Spleen (tissue), 7 donors: Measurements from ENCODE around the gene RASSF3.

Source experiments
- CTCF ChIP-seq, 11 experiments: fragments of 200-600 bp in 7 of 11; fragments of 450-650 bp in 4 of 11; sonication (generic) in 4 of 11; IDR thresholded peaks in 8 of 11; conservative IDR thresholded peaks in 3 of 11; 1 replicate in 7 of 11; 2 replicates in 4 of 11; pipeline versions ENCODE4 v1.4.0 to v1.8.0; 2016 to 2021; ENCODE audit warnings: antibody characterized with exemption in 11 of 11, inconsistent platforms in 4 of 11, mild to moderate bottlenecking in 1 of 11
- POLR2A ChIP-seq, 3 donors: fragments of 450-650 bp; IDR thresholded peaks; one replicate each; pipeline ENCODE4 v1.5.1; 2017; ENCODE audit warnings: antibody characterized with exemption in 3 of 3, mild to moderate bottlenecking in 1 of 3
- POLR2AphosphoS5 ChIP-seq, 3 donors: sonication (generic); formaldehyde crosslinking; IDR thresholded peaks; one replicate each; pipeline ENCODE4 v1.5.1; 2017; ENCODE audit warnings: antibody characterized with exemption in 3 of 3
- donor health status: DM: no; HTN: no; CAD: no; lungs with moderate emphysema.
- donor health status: DM: no; HTN: no; CAD: no.
- donor health status: DM: no; HTN: no; CAD: no.

GRCh38 chr12:64680235-64680634 lies 69.9 kb downstream of the RASSF3 start:
- no peak for TF ChIP-seq CTCF (IDR thresholded peaks at IDR 0.05 in 8 of 11, conservative IDR thresholded peaks at IDR 0.05 in 3 of 11)
- TF ChIP-seq POLR2AphosphoS5 (IDR thresholded peaks at IDR 0.05) = no peak
- TF ChIP-seq POLR2A (IDR thresholded peaks at IDR 0.05) = no peak
